ENCODE data around the gene MAP2K7. TPM values are rescaled to one million over a fixed set of nuclear protein-coding genes. Genes with fewer than 3 reads are reported as not detected.

The MAP2K7 gene
- total and polyA plus RNA-seq, 2 of the 4 experiments (the other 2 are of a cell fraction) = 4.1 to 15.6 TPM

DNA sequence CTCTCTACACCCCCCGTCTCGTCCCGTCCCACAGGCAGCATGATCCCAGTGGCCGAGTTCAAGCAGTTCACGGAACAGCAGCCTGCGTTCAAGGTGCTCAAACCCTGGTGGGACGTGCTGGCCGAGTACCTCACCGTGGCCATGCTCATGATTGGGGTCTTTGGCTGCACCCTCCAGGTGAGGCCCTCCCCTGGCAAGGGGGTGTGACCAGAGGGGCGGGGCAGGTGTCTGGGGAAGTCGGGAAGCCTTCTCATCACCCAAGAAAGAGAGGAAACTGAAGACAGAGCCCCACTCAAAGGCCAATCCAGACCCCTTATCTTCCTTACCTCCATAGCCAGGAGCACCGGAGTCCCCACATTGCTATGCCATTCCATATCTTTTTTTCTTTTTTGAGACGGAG is 8.1 kb upstream of the MAP2K7 start:
- H3K56ac ChIP-seq (ENCODE audit: extremely low read depth, insufficient read depth, low read length) = no peak overlapping the region
- H3K4me3 ChIP-seq (ENCODE audit: insufficient read depth, low read depth, low read length) = no peak overlapping the region
- no peak overlapping the region for H3K4ac ChIP-seq (ENCODE audit: low read depth, low read length)
- ATAC-seq (ENCODE audit: low read depth) (no peak), DNase-seq (no peak)
- no peak overlapping the region for H2BK20ac ChIP-seq (ENCODE audit: low read depth, low read length)
- ChIA-PET CTCF (no interaction called here), POLR2A (ENCODE audit: unreplicated experiment) (no interaction called here)
- H3K9ac ChIP-seq (ENCODE audit: low read depth, low read length) = no peak overlapping the region
- BruUV-seq (replicated peaks) = no TSS peak
- H3K14ac ChIP-seq (replicated peaks; ENCODE audit: low read depth, low read length) = no peak overlapping the region
- no peak overlapping the region for H3K18ac ChIP-seq (ENCODE audit: low read depth, low read length)
- H2AFZ ChIP-seq (replicated peaks; ENCODE audit: low read length, poor library complexity) = no peak overlapping the region
- H4K5ac ChIP-seq (ENCODE audit: low read depth, low read length) = no peak overlapping the region
- H3K36me3 ChIP-seq (ENCODE audit: control insufficient read depth, insufficient read depth, low read length) = peaks cover 16% of the 10 kb centered on the region
- dilution Hi-C loops (cut with HindIII; ENCODE audit: low sequenced_read_pairs, unreplicated experiment) = no loop called here
- H3K23ac ChIP-seq (ENCODE audit: low read depth, low read length) = no peak overlapping the region
- no peak overlapping the region for H2BK5ac ChIP-seq (ENCODE audit: low read depth, low read length, poor library complexity, severe bottlenecking)
- no peak overlapping the region for H2BK120ac ChIP-seq (ENCODE audit: low read depth, low read length)
- no peak overlapping the region for H3K4me2 ChIP-seq (ENCODE audit: low read depth, low read length)
- H4K20me1 ChIP-seq (ENCODE audit: insufficient read depth, low read length) = no peaks in the 10 kb centered on the region
- TF ChIP-seq, protein P1, sequence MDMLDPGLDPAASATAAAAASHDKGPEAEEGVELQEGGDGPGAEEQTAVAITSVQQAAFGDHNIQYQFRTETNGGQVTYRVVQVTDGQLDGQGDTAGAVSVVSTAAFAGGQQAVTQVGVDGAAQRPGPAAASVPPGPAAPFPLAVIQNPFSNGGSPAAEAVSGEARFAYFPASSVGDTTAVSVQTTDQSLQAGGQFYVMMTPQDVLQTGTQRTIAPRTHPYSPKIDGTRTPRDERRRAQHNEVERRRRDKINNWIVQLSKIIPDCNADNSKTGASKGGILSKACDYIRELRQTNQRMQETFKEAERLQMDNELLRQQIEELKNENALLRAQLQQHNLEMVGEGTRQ (IDR thresholded peaks at IDR 0.05; ENCODE audit: low read depth, low read length) = no peak
- TF ChIP-seq CHD1 (IDR thresholded peaks at IDR 0.05; ENCODE audit: low read depth, low read length) (no peak), SMC3 (IDR thresholded peaks at IDR 0.05; ENCODE audit: low read depth, low read length) (no peak), MAZ (IDR thresholded peaks at IDR 0.05; ENCODE audit: borderline replicate concordance, low read depth, low read length) (no peak), NFE2L2 (IDR thresholded peaks at IDR 0.05; ENCODE audit: low read depth, low read length) (no peak), FOS (IDR thresholded peaks at IDR 0.05; ENCODE audit: low read depth, low read length) (no peak), BHLHE40 (IDR thresholded peaks at IDR 0.05; ENCODE audit: low read depth, low read length) (no peak)
- in situ Hi-C loops (cut with MboI; ENCODE audit: low sequenced_read_pairs) = no loop called here
- no peak overlapping the region for H4K8ac ChIP-seq (ENCODE audit: low read depth in 2 of 2, low read length in 2 of 2)
- 91% methylated on average over 4 of the region's 13 CpGs; no CpG with 5 or more reads in 1 of the 2 experiments for WGBS, 2 experiments (ENCODE audit: extremely low coverage in 2 of 2, insufficient read length in 1 of 2)
- H3K27ac ChIP-seq (ENCODE audit: insufficient read depth, low read length) = no peak overlapping the region
- no peak overlapping the region for H2AK5ac ChIP-seq (ENCODE audit: low read depth, low read length)
- H3K4me1 ChIP-seq (ENCODE audit: control insufficient read depth, insufficient read depth, low read length) = 0 out of 2 replicates have a peak, but pooled peaks cover 2% of the 10 kb centered on the region
- H3K9me1 ChIP-seq (ENCODE audit: insufficient read depth, low read length) = 0 out of 2 replicates have a peak, but pooled peaks cover 2% of the 10 kb centered on the region
- intact Hi-C loops (cut with micrococcal nuclease) = no loop called here
- no peak overlapping the region for H2AK9ac ChIP-seq (replicated peaks; ENCODE audit: low read depth, low read length, poor library complexity)
- H3K27me3 ChIP-seq (ENCODE audit: control insufficient read depth, insufficient read depth, low read length) = no peaks in the 10 kb centered on the region
- no peaks in the 10 kb centered on the region for H3K9me3 ChIP-seq (ENCODE audit: control insufficient read depth, insufficient read depth, low read length)
- H3K79me1 ChIP-seq (ENCODE audit: low read depth in 1 of 2, low read length in 2 of 2) = peaks cover 0 to 24% of the 10 kb centered on the region in 2 experiments; a peak in 1 of 4 replicates
- no peak overlapping the region for H2BK15ac ChIP-seq (ENCODE audit: low read depth, low read length)
- H4K91ac ChIP-seq (ENCODE audit: insufficient read depth, low read depth, low read length) = no peak overlapping the region
